ENCODE results near the gene HOXB4. TPM values are rescaled to one million over a fixed set of nuclear protein-coding genes. Genes with fewer than 3 reads are reported as not detected.

Gene HOXB4
- total and polyA plus RNA-seq, 2 of the 4 experiments (the other 2 are of a cell fraction): 2.0 to 8.5 TPM

DNA sequence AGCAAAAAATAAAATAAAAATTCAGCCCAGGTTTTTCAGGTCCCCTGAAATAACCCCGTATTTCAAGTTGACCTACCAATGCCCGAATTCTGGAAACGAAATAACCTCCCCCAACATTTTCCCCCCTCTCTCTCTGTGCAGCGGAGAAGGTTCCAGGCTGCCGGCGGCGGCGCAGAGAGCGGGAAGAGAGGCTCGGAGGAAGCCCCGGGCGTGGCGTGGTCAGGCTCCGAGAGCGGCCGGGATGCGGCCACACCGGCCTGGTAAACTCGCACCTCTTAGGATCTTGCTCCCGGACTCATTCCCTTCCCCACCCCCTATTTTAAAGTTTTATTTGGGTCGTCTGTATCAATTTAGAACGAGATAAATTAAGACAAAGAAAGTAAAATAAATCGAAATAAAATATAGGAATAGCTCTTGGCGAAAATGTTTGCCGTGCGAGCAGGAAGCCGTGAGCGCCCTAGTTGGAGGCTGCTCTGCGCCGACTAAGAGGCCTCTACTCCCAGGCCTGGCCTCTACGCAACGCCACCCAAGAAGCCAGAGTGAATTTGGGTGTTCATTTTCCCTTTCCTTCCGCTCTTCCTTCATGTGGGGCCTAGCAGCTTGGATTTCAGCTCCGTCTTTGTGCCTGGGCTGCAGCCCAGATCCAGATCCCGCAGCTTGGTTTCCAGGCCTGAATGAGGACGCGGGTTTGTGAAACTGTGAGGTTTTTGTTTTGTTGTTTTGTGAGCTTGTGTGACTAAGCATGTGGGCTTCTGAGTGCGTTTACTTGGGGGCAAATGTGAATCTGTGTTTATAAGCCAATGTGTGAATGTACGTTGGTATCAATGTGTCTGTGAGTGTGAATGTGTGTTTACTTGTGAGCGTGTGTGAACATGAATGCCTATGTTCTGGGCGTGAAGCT lies 28.1 kb upstream of the HOXB4 start (continued):
- no peak for TF ChIP-seq MAFK (IDR thresholded peaks at IDR 0.05; ENCODE audit: low read depth, low read length)
- TF ChIP-seq CHD1 (IDR thresholded peaks at IDR 0.05; ENCODE audit: low read depth, low read length): no peak

DNA sequence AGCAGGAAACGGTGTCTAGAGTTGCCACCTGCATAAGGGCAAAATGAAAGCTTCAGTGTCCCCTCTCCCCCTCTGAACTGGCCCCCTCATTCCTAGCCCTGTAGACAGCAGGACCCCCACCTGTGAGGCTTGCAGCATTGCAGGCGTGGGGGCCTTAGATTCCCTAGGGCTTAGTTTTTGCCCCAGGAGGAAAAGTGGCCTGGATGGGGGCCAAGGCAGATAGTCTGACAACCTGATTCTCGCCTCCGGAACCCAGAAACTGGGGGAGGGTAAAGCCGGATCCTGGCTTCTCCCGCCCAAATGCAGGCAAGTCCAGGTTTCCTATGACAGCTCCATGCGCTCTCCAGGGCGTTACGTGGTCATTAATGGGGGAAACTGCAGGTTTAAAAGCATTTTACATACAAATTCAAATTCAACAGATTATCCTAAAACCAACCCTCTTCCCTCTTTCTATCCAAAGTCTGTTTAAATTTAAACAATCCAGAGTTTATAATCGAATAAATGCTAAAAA lies 27.3 kb upstream of the HOXB4 start:
- Histone ChIP-seq H2BK20ac (ENCODE audit: low read depth, low read length) (no peak overlapping the region), H3K4me1 (ENCODE audit: control insufficient read depth, insufficient read depth, low read length) (peaks cover 12% of the 10 kb centered on the region), H3K9ac (ENCODE audit: low read depth, low read length) (no peak overlapping the region), H2BK120ac (ENCODE audit: low read depth, low read length) (no peak overlapping the region), H2BK5ac (ENCODE audit: low read depth, low read length, poor library complexity, severe bottlenecking) (no peak overlapping the region), H3K27ac (ENCODE audit: insufficient read depth, low read length) (no peak overlapping the region), H3K27me3 (ENCODE audit: control insufficient read depth, insufficient read depth, low read length) (no peaks in the 10 kb centered on the region), H3K9me1 (ENCODE audit: insufficient read depth, low read length) (0 out of 2 replicates have a peak, but pooled peaks cover 3% of the 10 kb centered on the region), H3K23ac (ENCODE audit: low read depth, low read length) (no peak overlapping the region), H3K79me1 (ENCODE audit: low read depth in 1 of 2, low read length in 2 of 2) (peaks cover 12 to 46% of the 10 kb centered on the region in 2 experiments; a peak in 3 of 4 replicates), H3K4me2 (ENCODE audit: low read depth, low read length) (no peak overlapping the region), H3K14ac (replicated peaks; ENCODE audit: low read depth, low read length) (no peak overlapping the region), H3K56ac (ENCODE audit: extremely low read depth, insufficient read depth, low read length) (no peak overlapping the region), H2AFZ (replicated peaks; ENCODE audit: low read length, poor library complexity) (no peak overlapping the region), H4K8ac (ENCODE audit: low read depth in 2 of 2, low read length in 2 of 2) (no peak overlapping the region), H4K20me1 (ENCODE audit: insufficient read depth, low read length) (peaks cover 7% of the 10 kb centered on the region; the same call in 1 of the 2 replicates), H2AK5ac (ENCODE audit: low read depth, low read length) (no peak overlapping the region), H4K5ac (ENCODE audit: low read depth, low read length) (no peak overlapping the region), H3K4ac (ENCODE audit: low read depth, low read length) (no peak overlapping the region), H3K18ac (ENCODE audit: low read depth, low read length) (no peak overlapping the region), H3K36me3 (ENCODE audit: control insufficient read depth, insufficient read depth, low read length) (peaks cover 7% of the 10 kb centered on the region), H2BK15ac (ENCODE audit: low read depth, low read length) (no peak overlapping the region), H4K91ac (ENCODE audit: insufficient read depth, low read depth, low read length) (no peak overlapping the region), H3K4me3 (ENCODE audit: insufficient read depth, low read depth, low read length) (no peak overlapping the region), H3K9me3 (ENCODE audit: control insufficient read depth, insufficient read depth, low read length) (no peaks in the 10 kb centered on the region), H2AK9ac (replicated peaks; ENCODE audit: low read depth, low read length, poor library complexity) (no peak overlapping the region)
- no peak for DNase-seq
- intact Hi-C loops (cut with micrococcal nuclease) (no loop called here), dilution Hi-C loops (cut with HindIII; ENCODE audit: low sequenced_read_pairs, unreplicated experiment) (no loop called here), in situ Hi-C loops (cut with MboI; ENCODE audit: low sequenced_read_pairs) (no loop called here)
- WGBS, 2 experiments (ENCODE audit: extremely low coverage in 2 of 2, insufficient read length in 1 of 2): 100% methylated on average over 2 of the region's 10 CpGs; no CpG with 5 or more reads in 1 of the 2 experiments
- POLR2A ChIA-PET (ENCODE audit: unreplicated experiment): no interaction called here
- no TSS peak for BruUV-seq (replicated peaks)
- ATAC-seq (ENCODE audit: low read depth): no peak
- TF ChIP-seq MXI1 (IDR thresholded peaks at IDR 0.05; ENCODE audit: borderline replicate concordance, low read depth, low read length) (no peak), RAD21 (IDR thresholded peaks at IDR 0.05; ENCODE audit: low read length) (no peak)
- CTCF ChIA-PET: no interaction called here
